ENCODE measurements around the gene SDK2. TPM values are rescaled to one million over a fixed set of nuclear protein-coding genes. Genes with fewer than 3 reads are reported as not detected.
A peak's percentile ranks its signal among the peaks of the same experiment; 100 is the strongest.

SDK2 gene
- total and polyA plus RNA-seq, 9 donors = 0.40 to 5.4 (median 0.96) TPM

DNA sequence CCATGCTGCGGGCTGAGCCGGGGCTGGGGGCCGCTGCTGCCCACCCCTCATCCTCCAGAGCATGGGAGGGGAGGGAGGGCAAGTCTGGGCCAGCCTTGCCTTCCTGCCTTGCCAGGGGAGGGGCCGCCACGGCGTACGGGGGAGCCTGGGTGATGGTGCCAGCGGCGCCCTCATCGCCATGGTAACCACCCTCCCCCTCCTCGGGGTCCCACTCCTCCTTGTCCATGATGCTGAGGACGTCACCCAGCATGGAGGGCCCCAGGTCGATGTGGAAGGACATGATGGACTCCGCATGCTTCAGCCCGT, 358.7 kb downstream of the SDK2 start:
- intact Hi-C loops (cut with DNase I) = no loop called here
- 39 to 64% (median 53%) methylated on average over 15 of the region's 15 CpGs for WGBS, 3 donors
- H3K27ac ChIP-seq = peak overlapping the region; percentile 60 to 86
- no peaks in the 10 kb centered on the region for H3K27me3 ChIP-seq
- DNase-seq = peak in 2 of 5 donors; percentile 56 to 60
- TF ChIP-seq POLR2A (IDR thresholded peaks at IDR 0.05) = no peak
- no peak for TF ChIP-seq EP300 (IDR thresholded peaks at IDR 0.05)
- TF ChIP-seq, protein P1, sequence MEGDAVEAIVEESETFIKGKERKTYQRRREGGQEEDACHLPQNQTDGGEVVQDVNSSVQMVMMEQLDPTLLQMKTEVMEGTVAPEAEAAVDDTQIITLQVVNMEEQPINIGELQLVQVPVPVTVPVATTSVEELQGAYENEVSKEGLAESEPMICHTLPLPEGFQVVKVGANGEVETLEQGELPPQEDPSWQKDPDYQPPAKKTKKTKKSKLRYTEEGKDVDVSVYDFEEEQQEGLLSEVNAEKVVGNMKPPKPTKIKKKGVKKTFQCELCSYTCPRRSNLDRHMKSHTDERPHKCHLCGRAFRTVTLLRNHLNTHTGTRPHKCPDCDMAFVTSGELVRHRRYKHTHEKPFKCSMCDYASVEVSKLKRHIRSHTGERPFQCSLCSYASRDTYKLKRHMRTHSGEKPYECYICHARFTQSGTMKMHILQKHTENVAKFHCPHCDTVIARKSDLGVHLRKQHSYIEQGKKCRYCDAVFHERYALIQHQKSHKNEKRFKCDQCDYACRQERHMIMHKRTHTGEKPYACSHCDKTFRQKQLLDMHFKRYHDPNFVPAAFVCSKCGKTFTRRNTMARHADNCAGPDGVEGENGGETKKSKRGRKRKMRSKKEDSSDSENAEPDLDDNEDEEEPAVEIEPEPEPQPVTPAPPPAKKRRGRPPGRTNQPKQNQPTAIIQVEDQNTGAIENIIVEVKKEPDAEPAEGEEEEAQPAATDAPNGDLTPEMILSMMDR (IDR thresholded peaks at IDR 0.05) = no peak
- no peak overlapping the region for H3K4me3 ChIP-seq
- H3K9me3 ChIP-seq = no peaks in the 10 kb centered on the region
- peaks cover 64% of the 10 kb centered on the region for H3K4me1 ChIP-seq (ENCODE audit: insufficient read depth)
- no peaks in the 10 kb centered on the region for H3K36me3 ChIP-seq

DNA sequence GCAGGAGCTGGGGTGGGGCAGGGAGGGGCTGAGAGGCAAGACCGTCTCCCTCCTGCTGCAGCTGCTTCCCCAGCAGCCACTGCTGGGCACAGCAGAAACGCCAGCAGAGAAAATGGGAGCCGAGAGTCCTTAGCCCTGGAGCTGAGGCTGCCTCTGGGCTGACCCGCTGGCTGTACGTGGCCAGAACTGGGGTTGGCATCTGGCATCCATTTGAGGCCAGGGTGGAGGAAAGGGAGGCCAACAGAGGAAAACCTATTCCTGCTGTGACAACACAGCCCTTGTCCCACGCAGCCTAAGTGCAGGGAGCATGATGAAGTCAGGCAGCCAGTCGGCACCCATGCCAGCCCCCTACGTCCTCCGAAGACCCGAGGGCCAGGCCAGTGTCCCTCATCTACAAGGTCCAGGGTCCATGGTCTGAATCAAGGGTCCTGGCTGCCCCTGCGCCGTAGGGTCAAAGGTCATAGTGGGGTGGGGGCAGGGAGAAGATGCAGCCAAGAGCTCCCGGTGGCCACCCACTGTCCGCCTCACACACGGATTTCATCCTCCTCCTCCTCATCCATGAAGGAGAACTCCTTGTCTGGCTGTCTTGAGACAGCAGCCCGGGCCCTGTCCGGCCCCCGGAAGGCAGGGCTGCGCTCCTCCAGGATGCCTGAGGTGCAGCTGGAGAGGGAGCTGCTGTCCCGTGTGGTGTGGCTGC, 359.2 kb downstream of the SDK2 start:
- no peak overlapping the region for H3K4me3 ChIP-seq
- intact Hi-C loops (cut with DNase I) = no loop called here
- H3K36me3 ChIP-seq = no peaks in the 10 kb centered on the region
- H3K4me1 ChIP-seq (ENCODE audit: insufficient read depth) = peaks cover 62% of the 10 kb centered on the region
- peak overlapping the region; percentile 60 to 86 for H3K27ac ChIP-seq
- no peaks in the 10 kb centered on the region for H3K27me3 ChIP-seq
- DNase-seq = peak in 3 of 5 donors; percentile 44 to 62 (median 62)
- 31 to 45% (median 36%) methylated on average over 16 to 20 of the region's 20 CpGs for whole genome bisulfite sequencing, 3 donors
- no peak for TF ChIP-seq EP300 (IDR thresholded peaks at IDR 0.05)
- TF ChIP-seq POLR2A (IDR thresholded peaks at IDR 0.05) = no peak
- TF ChIP-seq, protein P1 (IDR thresholded peaks at IDR 0.05) = no peak
- H3K9me3 ChIP-seq = no peaks in the 10 kb centered on the region

Measured in ovary (tissue), 9 donors.